Lower leg skin (tissue), 3 donors: Measurements from ENCODE around the gene APOBEC3B.

Experiments used
- CTCF ChIP-seq, 3 donors: fragments of 450-650 bp; IDR thresholded peaks; one replicate each; pipeline ENCODE4 v1.5.1; 2016; ENCODE audit warnings: antibody characterized with exemption in 3 of 3, mild to moderate bottlenecking in 3 of 3, moderate library complexity in 2 of 3
- POLR2A ChIP-seq, 2 donors: fragments of 450-650 bp; IDR thresholded peaks; one replicate each; pipeline ENCODE4 v1.6.1; 2016 to 2017; ENCODE audit warnings: antibody characterized with exemption in 2 of 2, mild to moderate bottlenecking in 1 of 2, moderate library complexity in 1 of 2

GRCh38 chr22:38943201-38943600, 38.9 kb upstream of the APOBEC3B start:
- no peak for TF ChIP-seq POLR2A (IDR thresholded peaks at IDR 0.05)
- TF ChIP-seq CTCF (IDR thresholded peaks at IDR 0.05), result no peak
